K562 (cell line): ENCODE measurements around the gene PPHLN1. TPM values are rescaled to one million over a fixed set of nuclear protein-coding genes. Genes with fewer than 3 reads are reported as not detected.

Experiments used
- ATAC-seq: fragments of 200-7000 bp; cut with Tn5 transposase; 3 replicates; pipeline ENCODE4 v1.9.1; 2020; ENCODE audit warnings: moderate library complexity
- BruUV-seq: library from RNA; stranded (reverse); fragments of 400-500 nt; replicated peaks from 2 replicates; lab custom pipeline; 2021; lab: Mats Ljungman, UMichigan
- CTCF ChIA-PET: fragments of 300-600 bp; formaldehyde crosslinking; extraction: SDS; loops from one replicate; lab custom pipeline; 2021; ENCODE audit warnings: low intra/inter-chr PET ratio; lab: Yijun Ruan, JAX
- POLR2A ChIA-PET: fragments of 300-600, 350-650 bp; sonication (Branson Sonifier 250); formaldehyde crosslinking; extraction: SDS; loops from one replicate; lab custom pipeline; 2021; ENCODE audit warnings: antibody characterized with exemption, inconsistent platforms; lab: Yijun Ruan, JAX
- DNase-seq, 4 experiments: peaks; one replicate each; pipeline versions ENCODE4 v3.0.0 to v3.0.0-alpha.2; 2011 to 2018; ENCODE audit warnings: low spot score in 3 of 4, mixed read lengths in 3 of 4; ENCODE audit errors: extremely low read depth in 1 of 4
- FAIRE-seq: peaks from 2 replicates; lab custom pipeline; 2011; peaks lifted over from hg19 to GRCh38; lab: Jason Lieb, UNC
- H2AFZ ChIP-seq: 2 replicates; pipeline ENCODE4 v1.6.0; 2011; ENCODE audit warnings: low read depth, low read length, control low read depth, inconsistent platforms
- H3K27ac ChIP-seq: fragments of 200-600 bp; 3 replicates; pipeline ENCODE4 v1.8.0; 2011; ENCODE audit warnings: low read depth, mild to moderate bottlenecking, control low read depth, inconsistent platforms, low read length, moderate library complexity, mixed read lengths; ENCODE audit errors: extremely low read depth
- H3K27me3 ChIP-seq, 2 experiments: fragments of 300-600 bp in 1 of 2; 2 replicates in 1 of 2; 3 replicates in 1 of 2; pipeline versions ENCODE4 v1.6.0 to v1.8.0; 2011; ENCODE audit warnings: inconsistent platforms in 2 of 2, low read length in 2 of 2, mild to moderate bottlenecking in 1 of 2, mixed read lengths in 1 of 2, moderate library complexity in 1 of 2; ENCODE audit not compliant: control insufficient read depth in 2 of 2, insufficient read depth in 2 of 2
- H3K36me3 ChIP-seq: fragments of 300-600 bp; 3 replicates; pipeline ENCODE4 v1.8.0; 2011; ENCODE audit warnings: mild to moderate bottlenecking, low read length, inconsistent platforms; ENCODE audit not compliant: control insufficient read depth, insufficient read depth
- H3K4me1 ChIP-seq, 2 experiments: fragments of 200-600 bp in 1 of 2; replicated peaks in 1 of 2; 2 replicates in 1 of 2; 3 replicates in 1 of 2; pipeline versions ENCODE4 v1.5.1 to v1.8.0; 2011; ENCODE audit warnings: inconsistent platforms in 2 of 2, low read length in 2 of 2, mild to moderate bottlenecking in 1 of 2, mixed read lengths in 1 of 2, moderate library complexity in 1 of 2; ENCODE audit not compliant: control insufficient read depth in 2 of 2, insufficient read depth in 2 of 2
- H3K4me2 ChIP-seq: 2 replicates; pipeline ENCODE4 v1.6.1; 2011; ENCODE audit warnings: low read length, control low read depth, inconsistent platforms, mixed read lengths; ENCODE audit not compliant: insufficient read depth
- H3K4me3 ChIP-seq: fragments of 200-600 bp; sonication (generic), shearing (Covaris generic); 2 replicates; pipeline ENCODE4 v1.5.1; 2016; ENCODE audit warnings: control low read depth, inconsistent platforms
- H3K79me2 ChIP-seq: fragments of 200-600 bp; 3 replicates; pipeline ENCODE4 v1.8.0; 2011; ENCODE audit warnings: low read length, inconsistent platforms; ENCODE audit not compliant: control insufficient read depth, insufficient read depth
- H3K9ac ChIP-seq, 2 experiments: 2 replicates each; pipeline versions ENCODE4 v1.6.0 to v1.6.1; 2011; ENCODE audit warnings: low read depth in 2 of 2, low read length in 2 of 2, control low read depth in 1 of 2, inconsistent platforms in 1 of 2, mild to moderate bottlenecking in 1 of 2, mixed read lengths in 1 of 2; ENCODE audit not compliant: insufficient read depth in 1 of 2
- H3K9me1 ChIP-seq: one replicate; pipeline ENCODE4 v1.6.0; 2011; ENCODE audit warnings: inconsistent platforms, mild to moderate bottlenecking, low read length, moderate library complexity; ENCODE audit not compliant: control insufficient read depth, insufficient read depth
- H3K9me3 ChIP-seq: replicated peaks from 2 replicates; pipeline ENCODE4 v1.5.1; 2011; ENCODE audit warnings: low read depth, low read length, inconsistent platforms; ENCODE audit not compliant: control insufficient read depth, insufficient read depth
- H4K20me1 ChIP-seq: replicated peaks from 2 replicates; pipeline ENCODE4 v1.6.1; 2011; ENCODE audit warnings: low read length, inconsistent platforms, mixed read lengths; ENCODE audit not compliant: control insufficient read depth, insufficient read depth
- CBX3 ChIP-seq, 2 experiments: IDR thresholded peaks; 1 replicate in 1 of 2; 2 replicates in 1 of 2; pipeline ENCODE4 v1.6.1; 2012; ENCODE audit warnings: inconsistent platforms in 2 of 2, low read length in 2 of 2, borderline replicate concordance in 1 of 2, control low read depth in 1 of 2
- CBX8 ChIP-seq: fragments of 200-600 bp; sonication (generic); IDR thresholded peaks from 2 replicates; pipeline ENCODE4 v1.6.1; 2012; ENCODE audit warnings: borderline replicate concordance, mixed run types, low read depth, mild to moderate bottlenecking, moderate library complexity, mixed read lengths, low read length, control low read depth, inconsistent platforms; ENCODE audit not compliant: poor library complexity, severe bottlenecking; ENCODE audit errors: extremely low read depth
- ELF4 ChIP-seq: fragments of 450-650 bp; formaldehyde crosslinking; IDR thresholded peaks from 2 replicates; pipeline ENCODE4 v1.4.0; 2022; ENCODE audit warnings: missing genetic modification characterization
- HMBOX1 ChIP-seq: sonication (generic); IDR thresholded peaks from 2 replicates; pipeline ENCODE4 v1.6.1; 2016
- LCOR ChIP-seq: sonication (generic); formaldehyde crosslinking; IDR thresholded peaks from 2 replicates; pipeline ENCODE4 v1.8.0; 2022; ENCODE audit warnings: mild to moderate bottlenecking, missing genetic modification reagents
- MAFF ChIP-seq: IDR thresholded peaks from 2 replicates; pipeline ENCODE4 v1.6.1; 2012; ENCODE audit warnings: low read length, improper control_type of control experiment
- PCBP1 ChIP-seq: fragments of 200-400 bp; formaldehyde crosslinking; IDR thresholded peaks from 2 replicates; pipeline ENCODE4 v1.6.1; 2018; ENCODE audit warnings: mild to moderate bottlenecking, low read depth, low read length; ENCODE audit not compliant: poor library complexity, severe bottlenecking
- RFX7 ChIP-seq: fragments of 250-450 bp; sonication (Bioruptor Pico); IDR thresholded peaks from 2 replicates; pipeline ENCODE4 v1.5.1; 2021; ENCODE audit warnings: mild to moderate bottlenecking
- SIN3A ChIP-seq, 2 experiments: fragments of 150-350 bp in 1 of 2; IDR thresholded peaks; 2 replicates each; pipeline ENCODE4 v1.6.1; 2011 to 2016; ENCODE audit warnings: borderline replicate concordance in 2 of 2, low read depth in 2 of 2, low read length in 2 of 2, mild to moderate bottlenecking in 2 of 2, moderate library complexity in 2 of 2; ENCODE audit not compliant: control insufficient read depth in 1 of 2
- THAP12 ChIP-seq: fragments of 250-450 bp; sonication (Bioruptor Pico); IDR thresholded peaks from 2 replicates; pipeline ENCODE4 v1.9.0; 2021; ENCODE audit warnings: mild to moderate bottlenecking, inconsistent platforms
- UBTF ChIP-seq, 2 experiments: IDR thresholded peaks; 2 replicates each; pipeline ENCODE4 v1.6.1; 2012; ENCODE audit warnings: improper control_type of control experiment in 2 of 2, low read depth in 2 of 2, low read length in 2 of 2, borderline replicate concordance in 1 of 2
- ZBTB12 ChIP-seq: fragments of 250-450 bp; sonication (Bioruptor Pico); IDR thresholded peaks from 2 replicates; pipeline ENCODE4 v1.4.0; 2020
- ZNF184 ChIP-seq: sonication (generic); formaldehyde crosslinking; IDR thresholded peaks from 2 replicates; pipeline ENCODE4 v1.5.0; 2020; ENCODE audit warnings: missing genetic modification reagents
- ZNF57 ChIP-seq: fragments of 450-650 bp; formaldehyde crosslinking; IDR thresholded peaks from 2 replicates; pipeline ENCODE4 v1.4.0; 2020; ENCODE audit warnings: mild to moderate bottlenecking, moderate library complexity
- ZNF778 ChIP-seq: fragments of 450-650 bp; formaldehyde crosslinking; IDR thresholded peaks from 2 replicates; pipeline ENCODE4 v1.4.0; 2020; ENCODE audit warnings: mild to moderate bottlenecking, moderate library complexity
- WGBS: fragments of 100-300 bp; shearing (Covaris generic); methylation state at CpG from one replicate; pipeline ENCODE4 v1.1.6; 2016; ENCODE audit warnings: low coverage, mixed read lengths; ENCODE audit not compliant: insufficient coverage; ENCODE audit errors: missing lambda C conversion rate; 5-methylcytosine and 5-hydroxymethylcytosine counted together
- in situ Hi-C: fragments of 300-500 bp; cut with MboI; formaldehyde crosslinking; loops from 4 replicates; pipeline ENCODE4 v1.15.0; 2018; ENCODE audit warnings: inconsistent platforms, mixed read lengths
- intact Hi-C: fragments of 100-400 bp; cut with micrococcal nuclease; formaldehyde crosslinking; loops from 2 replicates; pipeline ENCODE4 v1.14.2; 2022
- polyA plus RNA-seq, 8 experiments: library from polyadenylated mRNA; depleted of rRNA in 4 of 8; stranded (reverse) in 5 of 8; unstranded in 3 of 8; fragments of >200 nt; fragmentation: Nextera tagmentation in 2 of 8; fragmentation: Illumina TruSeq in 1 of 8; extraction: Ambion mirVana in 2 of 8; extraction: Trizol in 1 of 8; gene quantifications; 2 replicates each; pipeline versions ENCODE4 v1.2.1 to v1.2.3, GENCODE V29; 2011 to 2014; ENCODE audit warnings: inconsistent platforms in 1 of 8, missing spikeins in 1 of 8
- total RNA-seq, 7 experiments: library from RNA; depleted of rRNA in 6 of 7; stranded (reverse); fragments of >200 nt in 6 of 7; fragmentation: Illumina TruSeq in 2 of 7; extraction: Trizol in 2 of 7; gene quantifications; 2 replicates each; pipeline versions ENCODE4 v1.2.1 to v1.2.3, GENCODE V29; 2011 to 2021; ENCODE audit warnings: low replicate concordance in 1 of 7

Gene PPHLN1
- total and polyA plus RNA-seq, 9 of the 15 experiments (the other 6 are each of a cell fraction or from before 2014, with no cell fraction given): 66.3 to 112 (median 93.6) TPM

- Histone ChIP-seq H3K9ac (peak overlapping the region; percentile 89 to 90; a peak in 3 of 4 replicates), H3K9me1 (no peaks in the 10 kb centered on the region), H3K4me3 (peak overlapping the region; percentile 78), H3K79me2 (peaks cover 75% of the 10 kb centered on the region), H3K4me2 (peak overlapping the region; percentile 90), H3K36me3 (peaks cover 25% of the 10 kb centered on the region), H3K27me3 (no peaks in the 10 kb centered on the region), H2AFZ (no peak overlapping the region), H4K20me1 (peaks cover 9% of the 10 kb centered on the region; the same call in 1 of the 2 replicates), H3K4me1 (peaks cover 9 to 10% of the 10 kb centered on the region in 2 experiments), H3K27ac (peak overlapping the region; percentile 84), H3K9me3 (no peaks in the 10 kb centered on the region)
- 5% methylated on average over 2 of the region's 2 CpGs for whole genome bisulfite sequencing
- intact Hi-C loops: loop anchor here (2.0 to 5.0 kb wide), 3 partner anchors 88 to 290 kb away; partner anchors contain the start of genes GXYLT1 and YAF2
- FAIRE-seq: no peak
- POLR2A ChIA-PET: interaction anchor here (1.3 to 2.2 kb wide), 2 partner anchors 9 to 18 kb away, joined by 4 to 8 read pairs; no protein-coding TSS in a partner anchor
- BruUV-seq: no TSS peak
- in situ Hi-C loops: loop anchor here (5.0 kb wide), 1 partner anchor 195 kb away; no protein-coding TSS in a partner anchor
- CTCF ChIA-PET: no interaction called here
- DNase-seq: no peak
- no peak for ATAC-seq
- TF ChIP-seq ZNF57 (CRISPR knock-in tag) (no peak), THAP12 (no peak), HMBOX1 (no peak), ELF4 (no peak), LCOR (CRISPR knock-in tag) (no peak), MAFF (no peak), RFX7 (CRISPR knock-in tag) (no peak), ZNF184 (no peak), CBX8 (no peak), ZBTB12 (CRISPR knock-in tag) (no peak), SIN3A (IDR thresholded peaks at IDR 0.05; ENCODE audit: borderline replicate concordance in 2 of 2, control insufficient read depth in 1 of 2, low read depth in 2 of 2, low read length in 2 of 2) (no peak), ZNF778 (CRISPR knock-in tag) (no peak), CBX3 (IDR thresholded peaks at IDR 0.05; ENCODE audit: borderline replicate concordance in 1 of 2, low read length in 2 of 2) (no peak), PCBP1 (no peak), UBTF (IDR thresholded peaks at IDR 0.05; ENCODE audit: borderline replicate concordance in 1 of 2, low read depth in 2 of 2, low read length in 2 of 2) (no peak)
These were observed 1.2 kb downstream of the PPHLN1 start for GRCh38 chr12:42327227-42327590.
